Lower leg skin (tissue), 4 donors: ENCODE measurements around the gene CAMTA1. TPM values are rescaled to one million over a fixed set of nuclear protein-coding genes. Genes with fewer than 3 reads are reported as not detected.

Experiments
- DNase-seq, 2 donors: peaks; one replicate each; pipeline ENCODE4 v3.0.0-alpha.2; 2019; ENCODE audit warnings: low spot score in 2 of 2
- H3K4me3 ChIP-seq: fragments of 200-600 bp; sonication (generic); 2 replicates; pipeline ENCODE4 v1.5.1; 2017; ENCODE audit warnings: mild to moderate bottlenecking, low read depth; ENCODE audit not compliant: poor library complexity, severe bottlenecking
- POLR2A ChIP-seq, 2 donors: fragments of 450-650 bp; IDR thresholded peaks; one replicate each; pipeline ENCODE4 v1.6.1; 2016 to 2017; ENCODE audit warnings: antibody characterized with exemption in 2 of 2, mild to moderate bottlenecking in 1 of 2, moderate library complexity in 1 of 2
- WGBS, 2 donors: methylation state at CpG; one replicate each; pipeline ENCODE4 v1.1.5; 2018; 5-methylcytosine and 5-hydroxymethylcytosine counted together
- intact Hi-C: fragments of 100-400 bp; cut with DNase I; formaldehyde crosslinking; loops from one replicate; pipeline ENCODE4 v1.15.0; 2023; ENCODE audit warnings: low total_unique reads
- total RNA-seq, 4 donors: library from RNA; depleted of rRNA; stranded (reverse); fragments of >200 nt; gene quantifications; one replicate each; pipeline ENCODE4 v1.1.0, GENCODE V29; 2016
- TF ChIP-seq, protein P1 (sequence below), 3 donors: fragments of 450-650 bp; IDR thresholded peaks; one replicate each; pipeline ENCODE4 v1.5.1; 2016; ENCODE audit warnings: antibody characterized with exemption in 3 of 3, mild to moderate bottlenecking in 3 of 3, moderate library complexity in 2 of 3

CAMTA1 gene
- total RNA-seq, 4 donors from 2014 or later = 24.4 to 52.3 (median 32.9) TPM

DNA sequence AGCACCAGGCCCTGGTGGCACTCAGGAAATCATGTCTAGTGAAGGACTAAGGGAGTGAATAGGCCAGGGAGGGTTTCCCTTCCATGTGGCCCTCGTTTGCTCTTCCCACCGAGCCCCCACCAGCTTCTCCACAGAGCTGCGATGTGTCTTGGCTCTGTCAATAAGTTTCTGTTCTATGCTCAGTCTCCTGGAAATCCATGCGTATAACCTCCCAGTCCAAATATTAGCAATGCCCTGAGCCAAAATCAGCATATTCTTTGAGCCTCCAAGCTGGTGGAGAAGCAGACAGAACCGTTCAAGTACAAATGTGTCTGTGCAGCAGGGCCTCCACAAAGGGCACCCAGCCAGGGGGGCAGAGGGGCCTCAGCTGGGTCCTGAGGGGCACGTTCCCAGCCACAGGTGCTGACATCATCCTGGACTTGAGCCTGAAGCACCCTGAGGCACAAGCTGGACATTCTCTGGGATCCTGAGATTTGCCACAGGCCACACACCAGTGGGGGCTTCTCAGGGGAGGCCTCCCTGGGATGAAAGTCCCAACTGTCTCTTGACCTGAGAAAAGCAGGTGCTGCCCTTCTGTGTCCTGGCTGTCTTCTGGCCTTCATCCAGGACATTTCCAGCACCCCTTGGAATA is 635.3 kb downstream of the CAMTA1 start:
- no peak for TF ChIP-seq POLR2A (IDR thresholded peaks at IDR 0.05)
- 88 to 89% methylated on average over 6 of the region's 6 CpGs for WGBS, 2 donors
- intact Hi-C loops = no loop called here
- DNase-seq = peak in 1 of 2 donors; percentile 63
- H3K4me3 ChIP-seq = no peak overlapping the region

DNA sequence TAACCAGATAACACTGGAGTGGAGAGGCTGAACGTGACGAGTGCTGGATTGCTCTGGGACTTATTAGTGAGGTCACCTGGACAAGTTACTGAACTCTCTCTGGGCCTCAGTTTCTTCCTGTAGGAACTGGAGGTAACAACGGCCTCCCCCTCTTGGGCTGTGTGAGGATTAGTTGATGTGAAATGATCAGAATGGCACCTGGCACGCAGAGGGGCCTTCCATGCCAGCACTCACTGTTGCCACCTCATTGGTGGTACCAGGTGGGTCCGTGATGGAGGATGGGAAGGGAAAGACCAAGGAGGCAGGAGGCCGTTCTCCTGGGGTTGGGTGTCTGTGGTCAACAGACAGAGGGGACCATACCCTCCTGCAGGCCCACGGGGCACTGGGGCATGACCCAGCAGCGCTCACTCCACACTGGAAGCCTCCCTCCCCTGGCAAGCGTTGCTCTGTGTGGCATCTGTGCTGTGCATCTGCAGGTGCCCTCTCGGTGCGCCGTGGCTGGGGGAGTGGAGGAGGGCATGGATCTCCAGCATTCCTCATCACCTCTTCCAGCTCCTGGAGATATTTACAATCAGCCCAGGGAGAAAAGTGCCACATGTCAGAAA is 636.3 kb downstream of the CAMTA1 start:
- TF ChIP-seq POLR2A (IDR thresholded peaks at IDR 0.05) = no peak
- TF ChIP-seq, protein P1, sequence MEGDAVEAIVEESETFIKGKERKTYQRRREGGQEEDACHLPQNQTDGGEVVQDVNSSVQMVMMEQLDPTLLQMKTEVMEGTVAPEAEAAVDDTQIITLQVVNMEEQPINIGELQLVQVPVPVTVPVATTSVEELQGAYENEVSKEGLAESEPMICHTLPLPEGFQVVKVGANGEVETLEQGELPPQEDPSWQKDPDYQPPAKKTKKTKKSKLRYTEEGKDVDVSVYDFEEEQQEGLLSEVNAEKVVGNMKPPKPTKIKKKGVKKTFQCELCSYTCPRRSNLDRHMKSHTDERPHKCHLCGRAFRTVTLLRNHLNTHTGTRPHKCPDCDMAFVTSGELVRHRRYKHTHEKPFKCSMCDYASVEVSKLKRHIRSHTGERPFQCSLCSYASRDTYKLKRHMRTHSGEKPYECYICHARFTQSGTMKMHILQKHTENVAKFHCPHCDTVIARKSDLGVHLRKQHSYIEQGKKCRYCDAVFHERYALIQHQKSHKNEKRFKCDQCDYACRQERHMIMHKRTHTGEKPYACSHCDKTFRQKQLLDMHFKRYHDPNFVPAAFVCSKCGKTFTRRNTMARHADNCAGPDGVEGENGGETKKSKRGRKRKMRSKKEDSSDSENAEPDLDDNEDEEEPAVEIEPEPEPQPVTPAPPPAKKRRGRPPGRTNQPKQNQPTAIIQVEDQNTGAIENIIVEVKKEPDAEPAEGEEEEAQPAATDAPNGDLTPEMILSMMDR (IDR thresholded peaks at IDR 0.05) = no peak
- 90% methylated on average over 11 to 12 of the region's 12 CpGs for WGBS, 2 donors
- peak in 1 of 2 donors; percentile 72 for DNase-seq

DNA sequence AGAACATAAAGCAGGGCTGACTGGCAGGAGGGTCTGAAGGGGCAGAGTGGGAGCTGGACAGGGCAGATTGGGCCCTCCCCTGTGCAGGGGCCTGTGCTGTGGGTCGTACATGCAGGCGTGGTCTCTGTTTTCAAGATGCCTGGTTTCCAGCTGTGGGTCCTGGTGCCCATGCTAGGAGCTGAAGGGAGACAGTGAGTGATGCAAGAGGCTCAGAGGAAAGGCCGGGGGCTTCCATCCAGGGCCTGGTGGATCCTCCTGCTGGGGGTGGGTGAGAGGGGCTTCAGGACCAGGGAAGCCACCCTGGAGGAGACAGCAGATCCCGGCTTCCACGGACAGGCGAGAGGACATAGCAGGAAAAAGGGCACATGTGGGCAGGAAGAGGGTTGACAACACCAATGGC is 636.8 kb downstream of the CAMTA1 start:
- TF ChIP-seq, protein P1 (IDR thresholded peaks at IDR 0.05) = no peak
- no peak for TF ChIP-seq POLR2A (IDR thresholded peaks at IDR 0.05)
- no peak overlapping the region for H3K4me3 ChIP-seq
- intact Hi-C loops = no loop called here
- peak in 1 of 2 donors; percentile 61 for DNase-seq
- 92% methylated on average over 6 of the region's 6 CpGs for whole genome bisulfite sequencing, 2 donors

More for the DNA sequence above, 636.3 kb downstream of the CAMTA1 start:
- intact Hi-C loops = no loop called here
- no peak overlapping the region for H3K4me3 ChIP-seq

DNA sequence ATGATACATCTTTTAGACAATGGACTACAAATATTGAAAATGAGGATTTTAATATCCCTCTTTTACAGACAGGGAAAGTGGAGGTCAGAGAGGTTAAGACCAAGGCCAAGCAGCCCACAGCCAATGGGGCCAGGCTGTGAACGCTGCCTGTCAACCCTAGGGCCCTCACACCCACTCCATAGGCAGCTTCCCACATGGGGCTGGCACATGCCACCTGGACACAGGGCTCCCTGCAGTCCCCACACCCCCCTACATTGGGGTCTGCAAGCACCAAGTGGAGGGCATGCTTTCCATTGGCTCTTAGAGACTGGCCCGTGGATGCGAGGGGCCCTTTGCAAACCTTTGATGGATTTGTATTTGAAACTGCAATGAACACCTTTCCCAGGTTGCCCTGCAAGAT is 637.3 kb downstream of the CAMTA1 start:
- DNase-seq = peak in 1 of 2 donors; percentile 52
- TF ChIP-seq, protein P1 (IDR thresholded peaks at IDR 0.05) = no peak
- no peak for TF ChIP-seq POLR2A (IDR thresholded peaks at IDR 0.05)
- intact Hi-C loops = no loop called here
- no peak overlapping the region for H3K4me3 ChIP-seq
- 92 to 96% methylated on average over 3 of the region's 3 CpGs for WGBS, 2 donors

DNA sequence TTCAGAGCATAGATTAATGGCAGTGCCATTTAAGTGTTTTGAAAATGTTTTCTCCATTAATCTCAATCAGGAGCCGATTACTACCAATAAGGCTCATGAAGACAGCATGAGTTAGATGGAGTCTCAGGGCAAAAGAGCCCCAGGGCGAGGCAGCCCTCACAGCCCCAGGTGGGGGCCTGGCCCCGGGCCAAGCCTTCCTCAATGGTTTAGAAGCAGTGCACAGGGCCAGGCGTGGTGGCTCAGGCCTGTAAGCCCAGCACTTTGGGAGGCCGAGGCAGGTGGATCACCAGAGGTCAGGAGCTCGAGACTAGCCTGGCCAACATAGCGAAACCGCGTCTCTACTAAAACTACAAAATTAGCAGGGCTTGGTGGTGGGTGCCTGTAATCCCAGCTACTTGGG is 637.7 kb downstream of the CAMTA1 start:
- H3K4me3 ChIP-seq = no peak overlapping the region
- peak in 1 of 2 donors; percentile 75 for DNase-seq
- TF ChIP-seq, protein P1 (IDR thresholded peaks at IDR 0.05) = no peak
- no peak for TF ChIP-seq POLR2A (IDR thresholded peaks at IDR 0.05)
- WGBS, 2 donors = 77 to 80% methylated on average over 9 of the region's 9 CpGs
- intact Hi-C loops = no loop called here

DNA sequence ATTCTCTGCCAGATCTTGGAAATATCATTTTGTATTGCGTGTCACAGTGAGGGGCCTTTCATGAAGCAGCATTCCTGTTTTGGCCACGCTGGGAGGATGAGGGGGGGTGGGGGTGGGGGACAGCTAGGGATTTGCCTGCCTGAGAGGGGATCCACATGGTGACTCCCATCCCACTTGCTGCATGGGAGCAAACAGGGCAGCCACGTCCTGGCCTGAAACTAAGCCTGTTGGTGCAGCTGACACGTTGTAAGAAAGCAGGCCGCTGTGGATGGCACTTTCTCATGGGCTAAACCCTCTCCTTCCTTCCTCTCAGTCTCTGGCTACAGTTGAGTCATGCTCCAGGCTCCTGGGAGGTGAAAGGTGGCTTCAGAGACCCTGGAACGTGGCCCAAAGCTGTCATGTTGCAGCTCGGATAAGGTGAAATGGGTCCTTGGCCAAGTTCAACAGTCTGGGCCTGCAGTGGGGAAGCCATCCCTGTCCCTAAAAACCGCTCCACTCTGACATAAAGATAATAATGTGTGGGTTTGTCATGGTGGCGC is 639.2 kb downstream of the CAMTA1 start:
- TF ChIP-seq, protein P1 (IDR thresholded peaks at IDR 0.05) = no peak
- no peak for TF ChIP-seq POLR2A (IDR thresholded peaks at IDR 0.05)
- no peak for DNase-seq
- H3K4me3 ChIP-seq = no peak overlapping the region
- WGBS, 2 donors = 80% methylated on average over 9 of the region's 9 CpGs
- intact Hi-C loops = no loop called here
